GM19099 (cell line): ENCODE measurements around the gene ZRANB1.

Experiments used
- POLR2A ChIP-seq: IDR thresholded peaks from 3 replicates; pipeline ENCODE4 v1.6.1; 2011; ENCODE audit warnings: low read depth; ENCODE audit not compliant: insufficient read length; ENCODE audit errors: extremely low read depth

The ZRANB1 gene

GRCh38 chr10:124944982-124945381 is 3.1 kb downstream of the ZRANB1 start:
- TF ChIP-seq POLR2A, result no peak

GRCh38 chr10:124946945-124947344 is 5.0 kb downstream of the ZRANB1 start:
- TF ChIP-seq POLR2A, result no peak

- no peak for TF ChIP-seq POLR2A
Measured at GRCh38 chr10:124949543-124949942, 7.6 kb downstream of the ZRANB1 start.

- no peak for TF ChIP-seq POLR2A
Measured at GRCh38 chr10:124952123-124952522, 10.2 kb downstream of the ZRANB1 start.

GRCh38 chr10:124953421-124953820 is 11.5 kb downstream of the ZRANB1 start:
- no peak for TF ChIP-seq POLR2A

GRCh38 chr10:124955243-124955642 is 13.3 kb downstream of the ZRANB1 start:
- TF ChIP-seq POLR2A, result no peak

GRCh38 chr10:124955868-124956267 is 13.9 kb downstream of the ZRANB1 start:
- no peak for TF ChIP-seq POLR2A

- no peak for TF ChIP-seq POLR2A
Measured at GRCh38 chr10:124956764-124957163, 14.8 kb downstream of the ZRANB1 start.

- no peak for TF ChIP-seq POLR2A
Measured at GRCh38 chr10:124957404-124957947, 15.6 kb downstream of the ZRANB1 start.

- TF ChIP-seq POLR2A, result no peak
Measured at GRCh38 chr10:124959564-124959963, 17.6 kb downstream of the ZRANB1 start.

- no peak for TF ChIP-seq POLR2A
Measured at GRCh38 chr10:124961248-124961570, 19.3 kb downstream of the ZRANB1 start.

- no peak for TF ChIP-seq POLR2A
Measured at GRCh38 chr10:124962421-124962820, 20.5 kb downstream of the ZRANB1 start.

GRCh38 chr10:124963866-124964720 is 22.2 kb downstream of the ZRANB1 start:
- no peak for TF ChIP-seq POLR2A

- no peak for TF ChIP-seq POLR2A
Measured at GRCh38 chr10:124966008-124966407, 24.1 kb downstream of the ZRANB1 start.

- no peak for TF ChIP-seq POLR2A
Measured at GRCh38 chr10:124967255-124967654, 25.3 kb downstream of the ZRANB1 start.

GRCh38 chr10:124971276-124971675 is 29.4 kb downstream of the ZRANB1 start:
- TF ChIP-seq POLR2A, result no peak
